Measurements from ENCODE around the gene SBF2.
"Not testable (repeated sequence)": the region's sequence is repeated elsewhere in the genome, so short reads cannot be mapped to it uniquely, and the experiment has no call there.

The SBF2 gene

DNA sequence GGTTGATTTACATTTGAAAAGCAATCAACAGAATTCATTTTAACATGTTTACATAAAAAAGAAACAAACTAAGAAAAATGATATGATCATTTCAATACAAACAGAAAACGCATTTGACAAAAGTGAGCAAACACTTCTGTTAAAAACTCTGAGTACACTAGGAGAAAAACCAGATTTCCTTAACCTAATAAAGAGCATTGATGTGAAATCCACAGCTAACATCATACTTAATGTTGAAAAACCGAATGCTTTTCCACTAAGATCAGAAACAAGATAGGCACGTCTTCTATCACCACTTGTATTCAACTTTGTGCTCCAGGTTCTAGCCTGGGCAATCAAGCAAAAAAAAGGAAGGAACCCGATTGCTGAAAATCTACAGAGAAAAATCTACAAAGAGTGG is 227.6 kb downstream of the SBF2 start:
- DNase-seq (ENCODE audit: low read depth, low spot score), result no peak

DNA sequence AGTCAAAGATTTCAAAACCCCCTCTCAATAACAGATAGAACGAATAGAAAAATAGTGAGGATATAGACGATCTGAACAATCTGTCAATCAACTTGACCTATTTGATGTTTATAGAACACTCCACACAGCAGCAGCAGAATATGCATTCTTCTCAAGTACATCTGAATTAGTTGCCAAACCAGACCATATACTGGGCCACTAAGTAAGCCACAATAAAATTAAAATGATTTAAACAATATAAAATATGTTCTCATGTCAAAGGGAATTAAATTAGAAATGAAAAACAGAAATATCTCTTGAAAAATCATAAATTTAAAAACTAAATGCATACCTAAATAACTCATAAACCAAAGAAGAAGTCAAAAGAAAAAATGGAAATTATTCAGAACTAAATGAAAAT is 229.2 kb downstream of the SBF2 start:
- no peak for DNase-seq (ENCODE audit: low read depth, low spot score)

GRCh38 chr11:10058356-10058755 is 235.7 kb downstream of the SBF2 start:
- DNase-seq (ENCODE audit: low read depth, low spot score), result no peak

DNA sequence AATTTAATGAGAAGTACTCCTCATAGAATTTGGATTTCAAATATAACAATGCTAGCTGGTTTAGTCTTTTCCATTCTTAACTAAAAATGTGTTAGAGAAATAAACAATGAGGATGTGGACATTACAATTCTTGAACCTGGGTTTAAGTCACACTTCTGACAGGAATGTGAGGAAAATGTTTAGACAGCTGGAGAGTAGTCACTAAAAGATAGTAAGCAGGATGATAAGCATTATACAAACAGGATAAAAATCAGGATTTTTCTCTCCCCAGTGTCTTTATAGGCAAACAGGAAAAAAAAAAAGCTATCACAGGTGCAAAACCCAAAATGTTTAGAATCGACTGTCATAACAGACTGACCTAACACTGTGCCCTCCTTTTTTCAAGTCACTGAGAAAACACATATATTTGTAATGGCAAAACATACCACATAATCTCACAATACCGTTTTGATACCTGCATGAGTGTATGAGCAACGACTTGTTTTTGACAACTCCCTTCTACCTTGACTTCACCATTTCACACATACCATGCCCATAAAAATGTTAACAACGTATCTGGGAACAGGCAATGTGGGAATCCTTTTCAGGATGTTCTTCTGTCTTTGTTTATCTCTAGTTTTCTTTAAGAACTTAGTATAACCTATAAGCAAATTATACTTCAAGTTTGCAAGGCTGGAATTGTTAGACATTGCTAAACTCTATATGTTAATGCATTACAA is 242.0 kb downstream of the SBF2 start:
- no peak for DNase-seq (ENCODE audit: low read depth, low spot score)

GRCh38 chr11:10050561-10050960 is 243.5 kb downstream of the SBF2 start:
- DNase-seq (ENCODE audit: low read depth, low spot score), result no peak

GRCh38 chr11:10049756-10050155 is 244.3 kb downstream of the SBF2 start:
- DNase-seq (ENCODE audit: low read depth, low spot score), result no peak

- no peak for DNase-seq (ENCODE audit: low read depth, low spot score)
Observed at GRCh38 chr11:10048350-10048749, 245.7 kb downstream of the SBF2 start.

GRCh38 chr11:10044618-10045017 is 249.4 kb downstream of the SBF2 start:
- no peak for DNase-seq (ENCODE audit: low read depth, low spot score)

- DNase-seq (ENCODE audit: low read depth, low spot score), result no peak
Observed at GRCh38 chr11:10042699-10043098, 251.3 kb downstream of the SBF2 start.

DNA sequence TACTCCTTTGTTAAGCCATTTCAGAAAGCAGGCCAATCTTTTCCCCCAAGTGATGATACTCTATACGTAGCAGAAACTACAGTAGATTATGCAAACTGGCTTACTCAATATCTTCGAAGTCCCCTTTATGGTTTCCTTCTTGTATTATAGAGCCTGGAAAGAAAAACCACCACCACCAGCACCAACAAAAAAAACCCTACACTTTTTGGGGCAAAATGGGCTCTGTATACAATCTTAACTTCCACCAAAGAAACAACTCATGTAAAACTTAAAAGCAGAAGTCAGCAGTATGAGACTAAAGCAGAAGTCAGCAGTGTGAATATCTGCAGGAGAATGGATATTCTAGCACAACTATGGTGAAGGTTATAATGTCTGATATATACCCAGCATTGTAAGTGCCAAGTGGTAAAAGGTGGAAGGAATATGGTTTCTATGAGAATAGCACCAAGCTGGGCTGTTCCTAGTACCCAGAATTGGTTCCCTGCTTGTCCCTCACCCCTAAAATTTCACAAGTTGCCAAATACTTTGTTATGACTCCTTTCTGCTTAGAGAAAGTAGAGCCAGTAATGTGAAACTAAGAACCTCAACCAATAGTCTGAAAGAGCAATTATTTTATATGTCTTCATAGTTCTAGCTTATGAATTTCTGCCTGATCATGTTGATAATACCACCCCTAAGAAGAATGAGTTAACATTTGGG is 252.1 kb downstream of the SBF2 start:
- no peak for DNase-seq (ENCODE audit: low read depth, low spot score)

GRCh38 chr11:10041332-10041731 is 252.7 kb downstream of the SBF2 start:
- no peak for DNase-seq (ENCODE audit: low read depth, low spot score)

GRCh38 chr11:10038521-10039302 is 255.3 kb downstream of the SBF2 start:
- no peak for DNase-seq (ENCODE audit: low read depth, low spot score)

DNA sequence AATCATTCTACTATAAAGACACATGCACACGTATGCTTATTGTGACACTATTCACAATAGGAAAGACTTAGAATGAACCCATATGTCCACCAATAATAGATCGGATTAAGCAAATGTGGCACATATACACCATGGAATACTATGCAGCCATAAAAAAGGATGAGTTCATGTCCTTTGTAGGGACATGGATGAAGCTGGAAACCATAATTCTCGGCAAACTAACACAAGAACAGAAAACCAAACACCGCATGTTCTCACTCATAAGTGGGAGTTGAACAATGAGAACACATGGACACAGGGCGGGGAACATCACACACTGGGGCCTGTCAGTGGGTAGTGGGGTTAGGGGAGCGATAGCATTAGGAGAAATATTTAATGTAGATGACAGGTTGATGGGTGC is 258.1 kb downstream of the SBF2 start:
- DNase-seq (ENCODE audit: low read depth, low spot score), result not testable (repeated sequence)

DNA sequence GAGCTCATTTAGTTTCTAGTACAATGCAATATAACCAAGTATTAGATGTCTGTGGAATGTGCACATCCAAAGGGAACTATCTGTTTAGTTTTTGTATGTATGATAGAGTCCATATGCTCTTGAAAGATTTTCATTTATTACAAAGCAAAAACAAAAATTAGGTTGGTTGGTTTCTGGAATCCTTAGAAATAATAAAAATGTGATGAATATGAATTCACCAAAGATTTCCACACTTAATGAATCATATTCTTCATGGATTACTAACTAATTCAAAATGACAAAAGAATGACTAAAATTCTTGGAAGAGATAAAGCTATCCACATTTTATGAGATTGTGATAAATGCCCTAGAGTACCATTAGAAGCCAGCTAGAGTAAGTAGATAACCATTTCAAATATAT is 261.1 kb downstream of the SBF2 start:
- no peak for DNase-seq (ENCODE audit: low read depth, low spot score)

DNA sequence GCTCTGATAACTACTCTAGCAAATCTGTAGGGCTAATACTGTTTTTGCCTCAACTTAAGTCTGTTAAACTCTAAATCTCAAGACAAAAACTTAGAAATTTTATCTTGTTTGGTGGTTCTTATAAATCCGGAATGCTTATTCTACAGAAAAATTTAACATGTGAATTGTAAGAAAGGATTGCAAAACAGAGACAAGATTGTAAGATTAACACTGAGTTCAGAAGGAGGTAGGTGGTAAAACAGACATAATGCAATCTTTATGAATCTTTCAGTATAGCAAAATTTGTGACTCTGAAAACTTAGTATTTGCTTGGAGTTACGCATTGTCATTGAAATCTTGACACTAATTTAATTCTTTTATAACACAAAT is 263.9 kb downstream of the SBF2 start:
- no peak for DNase-seq (ENCODE audit: low read depth, low spot score)

- DNase-seq (ENCODE audit: low read depth, low spot score), result no peak
Observed at GRCh38 chr11:10029386-10030121, 264.5 kb downstream of the SBF2 start.

DNA sequence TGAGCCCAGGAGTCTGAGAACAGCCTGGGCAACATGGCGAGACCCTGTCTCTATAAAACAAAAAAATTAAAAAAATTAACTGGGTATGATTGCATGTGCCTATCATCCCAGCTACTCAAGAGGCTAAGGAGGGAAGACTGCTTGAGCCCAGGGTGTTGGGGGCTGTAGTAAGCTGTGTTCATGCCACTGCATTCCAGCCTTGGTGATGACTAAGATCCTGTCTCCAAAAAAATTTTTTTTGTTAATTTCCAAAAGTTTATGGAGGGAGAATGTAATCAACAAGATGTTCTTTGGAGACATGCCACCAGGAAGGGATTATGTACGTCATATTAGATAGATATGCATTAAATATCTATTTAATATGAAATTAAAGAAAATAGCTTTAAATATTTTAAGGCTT is 267.5 kb downstream of the SBF2 start:
- no peak for DNase-seq (ENCODE audit: low read depth, low spot score)

GRCh38 chr11:10023212-10023611 is 270.8 kb downstream of the SBF2 start:
- DNase-seq (ENCODE audit: low read depth, low spot score), result no peak

GRCh38 chr11:10022764-10023163 is 271.3 kb downstream of the SBF2 start:
- DNase-seq (ENCODE audit: low read depth, low spot score), result no peak

- DNase-seq (ENCODE audit: low read depth, low spot score), result no peak
Observed at GRCh38 chr11:10021563-10021962, 272.5 kb downstream of the SBF2 start.

DNA sequence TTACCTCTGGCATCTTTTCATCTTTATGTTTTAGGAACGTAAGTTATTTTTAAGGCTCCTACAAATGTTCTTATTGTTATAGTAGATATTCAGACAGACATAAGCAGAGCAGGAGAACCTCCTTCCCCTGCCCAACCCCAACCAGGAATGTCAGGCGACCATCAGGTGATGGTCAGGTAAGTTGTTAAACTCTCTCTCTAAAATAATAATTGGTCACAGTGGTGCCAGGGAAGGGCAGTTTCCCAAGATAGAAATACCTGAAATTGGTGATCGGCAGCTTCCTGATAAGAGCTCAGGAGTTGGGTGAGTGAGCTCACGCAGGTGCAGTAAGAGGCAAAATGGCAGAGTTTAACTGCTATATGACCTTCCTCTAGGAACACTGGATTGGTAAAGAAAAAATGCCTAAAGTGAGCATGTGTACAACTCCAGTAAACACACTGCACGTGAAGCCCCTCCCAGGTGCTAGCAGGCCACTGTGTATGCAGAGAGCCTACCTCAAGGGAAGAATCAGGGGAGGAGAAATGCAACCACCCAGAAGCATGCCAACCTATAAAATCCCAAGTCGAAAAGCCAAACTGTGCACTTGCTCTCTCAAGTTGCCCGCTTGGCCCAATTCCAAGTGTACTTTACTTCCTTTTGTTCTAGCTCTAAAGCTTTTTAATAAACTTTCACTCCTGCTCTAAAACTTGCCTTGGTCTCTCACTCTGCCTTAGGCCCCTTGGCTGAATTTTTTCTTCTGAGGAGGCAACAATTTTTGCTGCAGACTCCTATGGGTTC is 273.9 kb downstream of the SBF2 start:
- DNase-seq (ENCODE audit: low read depth, low spot score), result no peak
